ENCODE measurements around the gene DPCD. TPM values are rescaled to one million over a fixed set of nuclear protein-coding genes. Genes with fewer than 3 reads are reported as not detected.

The DPCD gene
- total RNA-seq, 4 donors from 2014 or later: 9.3 to 14.4 (median 11.5) TPM

DNA sequence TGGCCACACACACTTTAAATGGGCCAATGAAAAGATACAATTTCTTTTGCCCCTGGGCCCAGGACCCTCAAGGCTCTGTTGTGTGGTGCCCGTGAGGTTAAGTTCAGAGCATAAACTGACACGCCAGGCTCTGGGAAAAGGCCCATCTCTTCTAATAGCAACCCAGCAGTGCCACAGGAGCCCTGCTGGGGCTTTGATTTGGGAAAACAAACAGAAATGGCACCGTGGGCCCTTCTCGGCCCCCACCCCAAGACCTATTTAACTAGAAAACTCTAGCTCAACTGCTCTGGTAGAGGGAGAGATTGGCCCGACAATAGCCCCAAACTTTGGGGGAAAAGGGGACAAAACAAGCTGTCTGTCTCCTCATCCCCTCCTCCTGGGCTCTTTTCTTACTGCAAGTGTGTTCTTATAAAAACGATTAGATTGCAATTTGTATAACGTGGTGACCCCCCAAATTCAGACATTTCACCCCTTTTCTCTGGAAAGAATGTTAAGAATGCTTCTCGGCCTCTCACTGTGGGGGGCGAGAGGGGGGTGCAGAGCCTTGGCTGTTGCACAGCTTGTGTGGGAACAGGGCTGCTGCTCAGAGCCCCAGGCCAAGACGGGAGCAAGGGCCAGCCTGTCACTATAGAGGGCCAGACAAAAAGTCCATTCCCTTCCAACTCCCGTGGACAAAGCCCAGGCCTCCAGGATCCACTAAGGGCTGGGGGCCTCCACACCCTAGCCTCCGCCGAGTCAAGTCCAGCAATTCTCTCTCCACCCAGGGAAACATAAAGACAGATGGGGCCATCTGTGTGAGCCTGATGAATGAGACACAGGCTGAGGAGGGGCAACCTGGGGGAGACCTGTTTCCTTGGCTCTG, 26.8 kb downstream of the DPCD start:
- Histone ChIP-seq H3K36me3 (peaks cover 61% of the 10 kb centered on the region), H3K27ac (no peak overlapping the region), H3K4me1 (no peaks in the 10 kb centered on the region), H3K27me3 (no peaks in the 10 kb centered on the region), H3K9me3 (no peaks in the 10 kb centered on the region), H3K4me3 (no peak overlapping the region)
- DNase-seq (ENCODE audit: low spot score in 2 of 2): no peak
- TF ChIP-seq EP300 (IDR thresholded peaks at IDR 0.05) (no peak), POLR2AphosphoS5 (IDR thresholded peaks at IDR 0.05) (no peak), POLR2A (IDR thresholded peaks at IDR 0.05) (no peak)
- TF ChIP-seq, protein P1, sequence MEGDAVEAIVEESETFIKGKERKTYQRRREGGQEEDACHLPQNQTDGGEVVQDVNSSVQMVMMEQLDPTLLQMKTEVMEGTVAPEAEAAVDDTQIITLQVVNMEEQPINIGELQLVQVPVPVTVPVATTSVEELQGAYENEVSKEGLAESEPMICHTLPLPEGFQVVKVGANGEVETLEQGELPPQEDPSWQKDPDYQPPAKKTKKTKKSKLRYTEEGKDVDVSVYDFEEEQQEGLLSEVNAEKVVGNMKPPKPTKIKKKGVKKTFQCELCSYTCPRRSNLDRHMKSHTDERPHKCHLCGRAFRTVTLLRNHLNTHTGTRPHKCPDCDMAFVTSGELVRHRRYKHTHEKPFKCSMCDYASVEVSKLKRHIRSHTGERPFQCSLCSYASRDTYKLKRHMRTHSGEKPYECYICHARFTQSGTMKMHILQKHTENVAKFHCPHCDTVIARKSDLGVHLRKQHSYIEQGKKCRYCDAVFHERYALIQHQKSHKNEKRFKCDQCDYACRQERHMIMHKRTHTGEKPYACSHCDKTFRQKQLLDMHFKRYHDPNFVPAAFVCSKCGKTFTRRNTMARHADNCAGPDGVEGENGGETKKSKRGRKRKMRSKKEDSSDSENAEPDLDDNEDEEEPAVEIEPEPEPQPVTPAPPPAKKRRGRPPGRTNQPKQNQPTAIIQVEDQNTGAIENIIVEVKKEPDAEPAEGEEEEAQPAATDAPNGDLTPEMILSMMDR (IDR thresholded peaks at IDR 0.05): no peak
- WGBS: 91% methylated on average over 9 of the region's 13 CpGs

DNA sequence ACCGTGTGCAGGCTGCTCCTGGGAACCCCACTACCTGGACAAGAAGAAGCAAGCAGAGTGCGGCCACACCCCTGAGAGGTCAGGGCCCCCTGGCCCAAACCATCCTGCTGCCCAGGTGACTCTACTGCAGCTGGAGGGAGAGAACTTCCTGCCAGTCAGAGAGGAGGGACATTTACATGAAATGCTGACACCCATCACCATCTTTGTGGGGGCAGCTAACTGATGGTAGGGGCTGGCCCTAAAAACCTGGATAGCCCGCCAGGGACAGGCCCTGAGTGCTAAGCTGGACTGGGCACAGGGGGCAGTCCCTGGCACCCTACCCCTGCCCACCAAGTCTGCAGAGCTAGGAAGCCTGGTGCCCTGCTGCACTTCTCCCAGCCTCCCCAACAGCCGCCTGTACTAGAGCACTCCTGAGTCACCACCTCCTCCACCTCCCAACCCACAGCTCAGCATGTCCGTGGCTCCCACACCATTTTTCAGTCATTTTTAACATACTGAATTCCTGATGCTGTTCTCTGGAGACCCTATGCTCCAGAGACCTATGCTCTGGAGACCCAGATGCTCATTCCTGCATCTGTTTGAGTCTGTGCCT, 27.5 kb downstream of the DPCD start:
- Histone ChIP-seq H3K27me3 (no peaks in the 10 kb centered on the region), H3K27ac (no peak overlapping the region), H3K36me3 (peaks cover 54% of the 10 kb centered on the region), H3K9me3 (no peaks in the 10 kb centered on the region), H3K4me3 (no peak overlapping the region), H3K4me1 (no peaks in the 10 kb centered on the region)
- whole genome bisulfite sequencing: 91% methylated on average over 3 of the region's 5 CpGs
- DNase-seq (ENCODE audit: low spot score in 2 of 2): no peak
- TF ChIP-seq, protein P1 (IDR thresholded peaks at IDR 0.05): no peak
- TF ChIP-seq POLR2AphosphoS5 (IDR thresholded peaks at IDR 0.05) (no peak), POLR2A (IDR thresholded peaks at IDR 0.05) (no peak), EP300 (IDR thresholded peaks at IDR 0.05) (no peak)

DNA sequence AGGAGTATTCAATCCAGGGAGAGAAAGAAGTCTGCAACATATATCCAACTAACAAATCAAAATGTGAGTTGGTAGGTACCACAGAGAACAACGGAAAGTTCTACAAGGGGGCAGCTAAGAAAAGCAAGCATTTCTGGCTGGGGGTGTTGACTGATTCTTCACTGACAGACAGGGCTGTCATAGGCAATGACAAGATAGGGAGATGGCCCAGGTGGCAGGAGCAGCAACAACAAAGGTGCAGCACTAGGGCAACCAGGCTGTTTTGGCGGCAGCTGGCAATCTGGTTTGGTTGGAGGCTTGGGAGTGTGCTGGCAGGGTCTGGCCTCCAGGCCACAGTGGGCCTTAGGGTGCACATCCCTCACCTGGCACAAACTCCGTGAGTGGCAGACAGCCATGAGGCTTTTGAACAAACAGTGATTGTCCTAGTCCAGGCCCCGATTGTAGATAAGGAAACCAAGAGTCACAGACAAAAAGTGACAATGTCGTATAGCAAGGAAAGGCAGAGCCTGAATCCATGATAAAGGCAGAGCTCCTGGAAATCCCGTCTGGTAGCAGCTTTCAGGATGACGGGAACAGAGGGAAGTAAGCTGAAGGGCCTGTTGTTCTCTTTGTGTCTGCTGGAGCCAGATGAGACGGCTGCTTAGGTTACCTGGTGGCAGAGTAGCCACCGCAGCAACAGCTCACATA, 28.4 kb downstream of the DPCD start:
- TF ChIP-seq, protein P1 (IDR thresholded peaks at IDR 0.05): no peak
- TF ChIP-seq POLR2AphosphoS5 (IDR thresholded peaks at IDR 0.05) (no peak), EP300 (IDR thresholded peaks at IDR 0.05) (no peak), POLR2A (IDR thresholded peaks at IDR 0.05) (no peak)
- 71% methylated on average over 9 of the region's 9 CpGs for WGBS
- Histone ChIP-seq H3K4me1 (no peaks in the 10 kb centered on the region), H3K27me3 (no peaks in the 10 kb centered on the region), H3K4me3 (no peak overlapping the region), H3K27ac (no peak overlapping the region), H3K9me3 (no peaks in the 10 kb centered on the region), H3K36me3 (peaks cover 48% of the 10 kb centered on the region)
- no peak for DNase-seq (ENCODE audit: low spot score in 2 of 2)

DNA sequence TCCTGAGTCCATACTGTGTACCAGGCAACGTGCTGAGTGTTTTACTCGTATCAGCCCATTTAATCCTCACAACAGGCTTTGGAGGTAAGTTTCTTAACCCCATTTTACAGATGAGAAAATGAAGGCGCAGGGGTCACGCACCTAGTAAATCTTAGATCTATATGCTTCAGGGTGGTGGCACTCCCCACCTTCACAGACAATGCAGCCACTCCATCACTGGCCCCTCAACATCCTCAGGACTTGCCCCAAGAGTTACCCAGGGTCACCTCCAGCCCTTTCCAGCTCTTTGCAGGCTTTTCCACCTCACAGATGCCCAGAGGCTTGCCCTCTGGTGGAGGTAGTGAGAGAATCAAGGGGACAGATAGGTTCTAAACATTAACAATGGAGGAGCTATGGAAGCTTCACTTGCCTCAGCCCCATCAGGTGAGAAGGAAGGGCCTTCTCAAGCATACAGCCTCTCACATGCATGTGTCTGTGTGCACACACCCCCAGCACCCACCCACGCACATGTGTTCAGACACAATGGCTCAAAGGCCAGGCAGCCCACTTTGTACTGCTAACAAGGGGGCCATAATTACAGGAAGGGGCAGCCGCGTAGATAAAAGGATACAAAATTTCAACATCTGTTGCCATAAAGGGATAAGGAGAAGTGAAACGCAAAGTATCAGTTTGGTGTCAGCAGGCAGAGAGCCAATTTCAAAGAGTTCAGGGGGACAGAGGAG, 29.1 kb downstream of the DPCD start:
- Histone ChIP-seq H3K4me3 (no peak overlapping the region), H3K9me3 (no peaks in the 10 kb centered on the region), H3K27ac (no peak overlapping the region), H3K27me3 (no peaks in the 10 kb centered on the region), H3K4me1 (peaks cover 3% of the 10 kb centered on the region), H3K36me3 (peaks cover 48% of the 10 kb centered on the region)
- TF ChIP-seq, protein P1 (IDR thresholded peaks at IDR 0.05): no peak
- TF ChIP-seq EP300 (IDR thresholded peaks at IDR 0.05) (no peak), POLR2A (IDR thresholded peaks at IDR 0.05) (no peak), POLR2AphosphoS5 (IDR thresholded peaks at IDR 0.05) (no peak)
- 85% methylated on average over 8 of the region's 8 CpGs for WGBS
- DNase-seq (ENCODE audit: low spot score in 2 of 2): no peak
